GM10266 (cell line): Measurements from ENCODE around the gene WDHD1.
"Not testable (repeated sequence)": the region's sequence is repeated elsewhere in the genome, so short reads cannot be mapped to it uniquely, and the experiment has no call there.

Source experiments
- DNase-seq: peaks from one replicate; pipeline ENCODE4 v3.0.0; 2012; ENCODE audit errors: extremely low spot score
- CTCF ChIP-seq: IDR thresholded peaks from 2 replicates; pipeline ENCODE4 v1.5.1; 2012; ENCODE audit warnings: mild to moderate bottlenecking, low read depth; ENCODE audit not compliant: control insufficient read depth, insufficient read depth; ENCODE audit errors: missing control alignments

The WDHD1 gene

GRCh38 chr14:55066223-55066622 is 39.3 kb upstream of the WDHD1 start:
- TF ChIP-seq CTCF, result no peak
- DNase-seq, result no peak

GRCh38 chr14:55065411-55065810 is 38.5 kb upstream of the WDHD1 start:
- DNase-seq, result no peak

GRCh38 chr14:55064896-55065295 is 38.0 kb upstream of the WDHD1 start:
- DNase-seq, result not testable (repeated sequence)

More at GRCh38 chr14:55065411-55065810, 38.5 kb upstream of the WDHD1 start:
- TF ChIP-seq CTCF, result no peak

- no peak for DNase-seq
- TF ChIP-seq CTCF, result no peak
Observed at GRCh38 chr14:55062517-55063351, 35.8 kb upstream of the WDHD1 start.

- no peak for DNase-seq
- no peak for TF ChIP-seq CTCF
Observed at GRCh38 chr14:55059333-55059732, 32.4 kb upstream of the WDHD1 start.

GRCh38 chr14:55057919-55058318 is 31.0 kb upstream of the WDHD1 start:
- DNase-seq, result no peak
- TF ChIP-seq CTCF, result no peak

GRCh38 chr14:55054098-55054497 is 27.2 kb upstream of the WDHD1 start:
- no peak for DNase-seq

More at GRCh38 chr14:55054098-55054497, 27.2 kb upstream of the WDHD1 start:
- no peak for TF ChIP-seq CTCF
